ENCODE measurements around the gene MGRN1.

MGRN1 gene

DNA sequence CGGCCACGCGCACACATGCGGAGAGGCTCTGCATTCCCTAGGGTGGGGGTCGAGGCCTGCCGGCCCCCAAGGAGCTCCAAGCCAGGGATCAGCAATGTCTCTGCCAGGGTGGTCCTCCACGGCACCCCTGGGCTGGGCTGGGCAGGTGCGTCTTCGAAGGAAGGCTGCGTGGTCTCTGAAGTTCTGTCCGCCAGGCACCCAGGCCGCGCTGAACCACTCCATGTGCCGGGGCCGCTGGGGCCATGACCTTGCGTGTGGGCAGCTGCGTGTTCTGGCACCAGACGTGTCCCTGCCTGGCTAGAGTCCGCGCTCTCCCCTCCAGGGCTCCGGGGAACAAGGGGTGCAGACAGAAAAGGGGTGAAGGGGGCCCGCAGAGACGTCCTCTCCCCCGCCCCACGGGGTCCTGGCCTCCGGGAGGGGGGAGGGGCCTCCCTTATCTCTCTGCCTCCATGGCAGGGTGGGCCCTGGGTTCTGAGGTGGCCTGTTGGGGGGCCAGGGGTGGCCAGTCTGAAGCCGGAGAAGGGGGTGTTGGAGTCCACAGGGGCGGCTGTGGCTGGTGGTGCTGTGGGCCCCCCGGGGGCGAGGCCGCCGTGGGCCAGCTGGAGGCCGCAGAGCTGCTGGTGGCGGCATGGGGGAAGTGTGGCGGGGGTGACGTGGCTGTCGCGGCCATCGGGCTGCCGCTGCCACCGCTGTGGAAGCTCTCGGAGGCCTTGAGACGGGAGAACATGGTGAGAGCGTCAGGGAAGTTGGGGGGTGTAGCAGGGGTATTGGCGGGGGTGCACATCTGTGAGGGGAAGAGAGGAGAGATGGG lies 15.2 kb upstream of the MGRN1 start:
- DNase-seq (ENCODE audit: extremely low read depth, low read depth): no peak
- TF ChIP-seq, protein P1, sequence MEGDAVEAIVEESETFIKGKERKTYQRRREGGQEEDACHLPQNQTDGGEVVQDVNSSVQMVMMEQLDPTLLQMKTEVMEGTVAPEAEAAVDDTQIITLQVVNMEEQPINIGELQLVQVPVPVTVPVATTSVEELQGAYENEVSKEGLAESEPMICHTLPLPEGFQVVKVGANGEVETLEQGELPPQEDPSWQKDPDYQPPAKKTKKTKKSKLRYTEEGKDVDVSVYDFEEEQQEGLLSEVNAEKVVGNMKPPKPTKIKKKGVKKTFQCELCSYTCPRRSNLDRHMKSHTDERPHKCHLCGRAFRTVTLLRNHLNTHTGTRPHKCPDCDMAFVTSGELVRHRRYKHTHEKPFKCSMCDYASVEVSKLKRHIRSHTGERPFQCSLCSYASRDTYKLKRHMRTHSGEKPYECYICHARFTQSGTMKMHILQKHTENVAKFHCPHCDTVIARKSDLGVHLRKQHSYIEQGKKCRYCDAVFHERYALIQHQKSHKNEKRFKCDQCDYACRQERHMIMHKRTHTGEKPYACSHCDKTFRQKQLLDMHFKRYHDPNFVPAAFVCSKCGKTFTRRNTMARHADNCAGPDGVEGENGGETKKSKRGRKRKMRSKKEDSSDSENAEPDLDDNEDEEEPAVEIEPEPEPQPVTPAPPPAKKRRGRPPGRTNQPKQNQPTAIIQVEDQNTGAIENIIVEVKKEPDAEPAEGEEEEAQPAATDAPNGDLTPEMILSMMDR (IDR thresholded peaks at IDR 0.05; ENCODE audit: low read depth, low read length, missing control alignments): no peak
- no peak overlapping the region for H3K4me3 ChIP-seq (replicated peaks; ENCODE audit: low read depth, low read length)

DNA sequence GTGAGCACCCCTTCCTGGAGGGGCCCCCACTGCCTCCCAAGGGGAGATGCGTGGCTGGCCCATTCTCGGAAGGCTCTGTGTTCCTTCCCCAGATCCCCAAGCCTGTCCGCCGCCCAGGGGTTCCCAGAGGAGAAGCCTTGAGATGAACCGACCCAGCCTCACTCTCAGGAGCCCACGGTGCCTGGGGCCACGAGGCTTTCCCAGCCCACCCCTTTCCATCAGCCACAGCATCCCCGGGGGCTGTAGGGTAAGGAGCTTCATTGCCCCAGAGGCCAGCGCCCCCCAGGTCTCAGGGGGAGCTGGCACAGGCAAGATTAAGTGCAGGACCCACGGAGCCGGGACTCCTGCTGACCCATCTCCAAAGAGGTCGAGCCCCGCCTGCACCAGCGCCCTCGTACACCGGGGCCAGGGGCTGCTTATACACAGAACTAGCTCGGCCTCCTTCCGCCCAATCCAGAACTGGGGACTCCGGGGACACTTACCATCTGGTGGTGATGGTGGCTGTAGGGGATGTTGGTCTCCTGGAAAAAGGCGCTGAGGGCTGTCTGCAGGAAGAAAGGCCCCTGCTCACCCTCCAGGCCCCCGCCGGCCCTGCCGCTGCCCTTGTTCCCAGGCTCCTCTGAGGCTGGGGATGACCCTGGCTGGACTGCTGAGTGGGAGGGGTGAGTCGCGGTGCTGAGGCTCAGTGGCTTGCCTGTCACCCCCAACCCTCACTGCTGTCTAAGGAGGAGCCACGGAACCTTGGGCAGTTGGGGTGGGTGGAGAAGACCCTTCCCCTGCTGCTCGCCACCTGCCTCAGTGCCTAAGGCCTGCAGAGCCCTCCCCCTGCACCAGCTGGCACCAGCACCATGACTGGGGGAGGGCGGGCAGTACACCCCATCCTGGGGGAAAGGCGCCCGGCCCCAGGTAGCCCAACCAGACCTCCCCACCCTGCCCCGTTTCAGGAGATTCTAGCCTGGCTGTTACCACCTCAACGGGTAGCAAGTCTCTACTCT lies 14.3 kb upstream of the MGRN1 start:
- no peak overlapping the region for H3K4me3 ChIP-seq (replicated peaks; ENCODE audit: low read depth, low read length)
- no peak for DNase-seq (ENCODE audit: extremely low read depth, low read depth)
- TF ChIP-seq, protein P1 (IDR thresholded peaks at IDR 0.05; ENCODE audit: low read depth, low read length, missing control alignments): no peak

DNA sequence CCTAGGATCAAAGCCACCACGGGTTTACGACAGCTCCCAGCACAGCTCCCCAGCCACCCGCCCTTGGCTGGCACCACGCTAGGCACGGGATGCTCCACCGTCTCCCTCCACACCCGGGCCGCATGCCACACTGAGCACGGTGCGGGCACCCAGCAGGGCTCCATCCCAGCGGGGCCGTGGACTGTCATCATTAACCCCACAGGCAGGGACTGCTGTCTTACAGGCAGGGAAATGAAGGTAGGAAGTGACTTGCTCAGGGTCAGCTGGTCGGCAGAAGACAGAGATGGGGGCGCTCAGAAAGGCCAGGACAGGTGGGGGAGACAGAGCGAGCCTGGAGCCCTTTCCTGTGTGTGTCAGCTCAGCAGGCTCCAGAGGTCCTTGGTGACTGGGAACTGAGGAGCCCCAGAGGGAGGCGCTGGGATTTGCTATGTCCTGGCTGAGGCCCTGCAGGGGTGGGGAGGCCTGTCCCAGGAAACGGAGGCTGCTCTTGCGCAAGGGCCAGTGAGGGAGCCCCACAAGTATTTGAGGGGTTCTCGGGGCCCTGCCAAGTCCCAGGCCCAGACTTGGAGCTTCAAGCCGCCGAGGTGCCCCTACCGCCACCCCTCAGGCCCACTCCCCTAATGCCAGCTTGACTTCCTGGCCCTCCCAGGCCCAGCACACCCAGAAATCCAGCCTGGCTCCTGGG lies 13.1 kb upstream of the MGRN1 start:
- DNase-seq (ENCODE audit: extremely low read depth, low read depth): no peak
- TF ChIP-seq, protein P1 (IDR thresholded peaks at IDR 0.05; ENCODE audit: low read depth, low read length, missing control alignments): no peak

DNA sequence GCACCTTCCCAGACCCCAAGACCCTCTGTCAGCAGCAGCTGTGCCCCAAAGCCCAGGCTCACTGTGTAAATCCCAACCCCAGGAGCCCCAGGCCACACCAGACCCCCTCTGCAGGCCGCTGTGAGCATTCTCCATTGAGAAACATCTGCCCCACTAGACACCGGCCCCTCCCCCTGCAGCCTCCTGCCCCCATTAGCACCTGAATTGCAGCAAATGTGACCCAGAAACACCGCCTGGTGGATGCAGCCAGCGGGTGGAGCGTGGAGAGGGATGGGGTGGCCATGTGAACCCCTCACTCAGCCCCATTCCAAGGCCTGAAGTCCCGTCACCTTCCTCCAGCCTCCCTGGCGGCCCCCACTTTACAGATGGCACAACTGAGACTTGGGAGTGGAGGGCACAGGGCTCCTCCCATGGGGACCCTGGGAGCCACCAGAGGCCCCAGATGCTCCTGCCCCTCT lies 12.1 kb upstream of the MGRN1 start:
- DNase-seq (ENCODE audit: extremely low read depth, low read depth): no peak
- TF ChIP-seq, protein P1 (IDR thresholded peaks at IDR 0.05; ENCODE audit: low read depth, low read length, missing control alignments): peak; percentile 17
- peak overlapping the region; percentile 71 for H3K4me3 ChIP-seq (replicated peaks; ENCODE audit: low read depth, low read length)

More for the DNA sequence above, 13.1 kb upstream of the MGRN1 start:
- no peak overlapping the region for H3K4me3 ChIP-seq (replicated peaks; ENCODE audit: low read depth, low read length)

DNA sequence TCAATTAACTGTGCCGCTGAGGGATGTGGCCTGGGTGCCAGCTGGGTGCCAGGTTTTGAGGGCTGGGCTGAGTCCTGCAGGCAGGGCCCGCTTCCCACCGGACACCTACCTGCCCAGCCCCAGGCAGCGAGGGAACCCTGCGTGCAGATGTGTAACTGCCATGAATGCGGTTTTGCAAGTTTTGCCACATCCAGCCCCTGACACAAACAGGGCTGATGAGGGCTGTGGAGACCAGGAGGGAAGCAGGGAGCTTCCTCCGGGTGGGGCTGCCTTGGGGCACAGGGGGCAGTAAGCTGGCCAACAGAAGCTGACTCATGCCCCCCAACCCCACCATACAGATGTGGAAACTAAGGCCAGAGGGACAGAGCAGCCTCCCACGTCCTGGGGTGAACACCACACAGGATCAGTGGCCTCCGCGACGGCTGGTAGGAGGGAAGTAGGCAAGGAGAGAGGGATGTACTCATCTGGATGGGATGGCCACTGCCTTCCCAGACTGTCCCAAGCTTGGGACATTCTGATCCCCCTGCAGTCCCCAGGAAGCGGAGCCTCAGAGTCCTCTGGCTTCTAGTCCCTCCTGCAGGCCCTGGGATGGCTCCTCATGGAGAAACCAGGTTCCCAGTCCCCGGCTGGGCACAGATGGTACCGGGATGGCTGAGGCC lies 11.5 kb upstream of the MGRN1 start:
- TF ChIP-seq, protein P1 (IDR thresholded peaks at IDR 0.05; ENCODE audit: low read depth, low read length, missing control alignments): no peak
- DNase-seq (ENCODE audit: extremely low read depth, low read depth): no peak
- peak overlapping the region; percentile 71 for H3K4me3 ChIP-seq (replicated peaks; ENCODE audit: low read depth, low read length)

Measured in HFF-Myc (cell line).